ENCODE measurements around the gene RNF207. TPM values are rescaled to one million over a fixed set of nuclear protein-coding genes. Genes with fewer than 3 reads are reported as not detected.

RNF207 gene
- total and polyA plus RNA-seq, 2 of the 13 experiments (the other 11 are each of a cell fraction or from before 2014, with no cell fraction given) = 9.8 to 15.9 TPM

DNA sequence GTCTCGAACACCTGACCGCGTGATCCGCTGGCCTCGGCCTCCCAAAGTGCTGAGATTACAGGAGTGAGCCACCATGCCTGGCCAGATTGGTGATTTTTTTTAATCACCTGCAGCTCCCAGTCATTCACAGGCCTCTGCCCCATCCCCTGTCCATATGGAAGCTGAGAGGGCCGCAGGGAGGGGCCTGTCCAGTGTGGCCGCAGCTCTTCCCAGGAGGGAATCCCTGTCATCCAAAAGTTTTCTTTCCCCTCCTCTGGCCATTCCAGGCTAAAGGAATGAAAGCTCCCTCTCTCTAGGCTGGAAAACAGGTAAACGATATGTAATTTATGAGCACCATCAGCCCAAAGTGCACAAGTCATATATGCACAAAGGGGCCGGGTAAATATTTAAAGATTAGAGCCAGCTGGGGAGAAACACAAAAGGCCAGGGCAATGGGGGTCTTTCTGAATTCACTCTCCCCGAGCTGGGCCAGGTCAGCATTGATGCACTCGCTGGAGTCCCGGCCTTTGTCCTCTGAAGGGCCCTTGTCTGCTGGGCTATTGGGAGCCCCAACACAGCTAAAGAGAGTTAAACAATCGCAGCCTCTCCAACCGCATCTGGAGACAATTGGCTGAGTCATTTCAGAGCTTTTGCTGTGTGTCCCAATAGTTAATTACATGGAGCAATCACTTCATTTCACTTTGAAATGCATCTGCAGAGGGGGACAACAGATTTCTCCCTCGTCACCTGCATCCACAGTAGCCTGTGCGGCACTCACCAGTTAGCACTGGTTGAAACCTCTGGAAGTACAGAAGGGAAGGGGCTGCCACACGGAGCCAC is 34.2 kb downstream of the RNF207 start (continued):
- TF ChIP-seq SAP130 (CRISPR knock-in tag; IDR thresholded peaks at IDR 0.05; ENCODE audit: low read depth) (no peak; the same call in 1 of the 2 replicates), MBD4 (IDR thresholded peaks at IDR 0.05; ENCODE audit: borderline replicate concordance, low read length) (no peak), TEAD2 (CRISPR knock-in tag; IDR thresholded peaks at IDR 0.05) (no peak), HDAC6 (IDR thresholded peaks at IDR 0.05; ENCODE audit: low read depth, low read length) (no peak), RXRA (CRISPR knock-in tag; IDR thresholded peaks at IDR 0.05) (0 out of 2 replicates have a peak, but pooled peaks have one; percentile 29), HNF4G (IDR thresholded peaks at IDR 0.05; ENCODE audit: borderline replicate concordance, low read depth, low read length) (peak; percentile 68), HNF4G (CRISPR knock-in tag; IDR thresholded peaks at IDR 0.05; ENCODE audit: borderline replicate concordance, low read depth) (0 out of 2 replicates have a peak, but pooled peaks have one; percentile 28), ERF (CRISPR knock-in tag; IDR thresholded peaks at IDR 0.05) (0 out of 2 replicates have a peak, but pooled peaks have one; percentile 22), GFI1 (CRISPR knock-in tag; IDR thresholded peaks at IDR 0.05; ENCODE audit: borderline replicate concordance) (peak; percentile 91), PHF21A (CRISPR knock-in tag; IDR thresholded peaks at IDR 0.05) (peak; percentile 97)
- TF ChIP-seq, protein P1, sequence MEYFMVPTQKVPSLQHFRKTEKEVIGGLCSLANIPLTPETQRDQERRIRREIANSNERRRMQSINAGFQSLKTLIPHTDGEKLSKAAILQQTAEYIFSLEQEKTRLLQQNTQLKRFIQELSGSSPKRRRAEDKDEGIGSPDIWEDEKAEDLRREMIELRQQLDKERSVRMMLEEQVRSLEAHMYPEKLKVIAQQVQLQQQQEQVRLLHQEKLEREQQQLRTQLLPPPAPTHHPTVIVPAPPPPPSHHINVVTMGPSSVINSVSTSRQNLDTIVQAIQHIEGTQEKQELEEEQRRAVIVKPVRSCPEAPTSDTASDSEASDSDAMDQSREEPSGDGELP (IDR thresholded peaks at IDR 0.05; ENCODE audit: borderline replicate concordance, low read depth) = peak; percentile 88
- TF ChIP-seq, protein P2, sequence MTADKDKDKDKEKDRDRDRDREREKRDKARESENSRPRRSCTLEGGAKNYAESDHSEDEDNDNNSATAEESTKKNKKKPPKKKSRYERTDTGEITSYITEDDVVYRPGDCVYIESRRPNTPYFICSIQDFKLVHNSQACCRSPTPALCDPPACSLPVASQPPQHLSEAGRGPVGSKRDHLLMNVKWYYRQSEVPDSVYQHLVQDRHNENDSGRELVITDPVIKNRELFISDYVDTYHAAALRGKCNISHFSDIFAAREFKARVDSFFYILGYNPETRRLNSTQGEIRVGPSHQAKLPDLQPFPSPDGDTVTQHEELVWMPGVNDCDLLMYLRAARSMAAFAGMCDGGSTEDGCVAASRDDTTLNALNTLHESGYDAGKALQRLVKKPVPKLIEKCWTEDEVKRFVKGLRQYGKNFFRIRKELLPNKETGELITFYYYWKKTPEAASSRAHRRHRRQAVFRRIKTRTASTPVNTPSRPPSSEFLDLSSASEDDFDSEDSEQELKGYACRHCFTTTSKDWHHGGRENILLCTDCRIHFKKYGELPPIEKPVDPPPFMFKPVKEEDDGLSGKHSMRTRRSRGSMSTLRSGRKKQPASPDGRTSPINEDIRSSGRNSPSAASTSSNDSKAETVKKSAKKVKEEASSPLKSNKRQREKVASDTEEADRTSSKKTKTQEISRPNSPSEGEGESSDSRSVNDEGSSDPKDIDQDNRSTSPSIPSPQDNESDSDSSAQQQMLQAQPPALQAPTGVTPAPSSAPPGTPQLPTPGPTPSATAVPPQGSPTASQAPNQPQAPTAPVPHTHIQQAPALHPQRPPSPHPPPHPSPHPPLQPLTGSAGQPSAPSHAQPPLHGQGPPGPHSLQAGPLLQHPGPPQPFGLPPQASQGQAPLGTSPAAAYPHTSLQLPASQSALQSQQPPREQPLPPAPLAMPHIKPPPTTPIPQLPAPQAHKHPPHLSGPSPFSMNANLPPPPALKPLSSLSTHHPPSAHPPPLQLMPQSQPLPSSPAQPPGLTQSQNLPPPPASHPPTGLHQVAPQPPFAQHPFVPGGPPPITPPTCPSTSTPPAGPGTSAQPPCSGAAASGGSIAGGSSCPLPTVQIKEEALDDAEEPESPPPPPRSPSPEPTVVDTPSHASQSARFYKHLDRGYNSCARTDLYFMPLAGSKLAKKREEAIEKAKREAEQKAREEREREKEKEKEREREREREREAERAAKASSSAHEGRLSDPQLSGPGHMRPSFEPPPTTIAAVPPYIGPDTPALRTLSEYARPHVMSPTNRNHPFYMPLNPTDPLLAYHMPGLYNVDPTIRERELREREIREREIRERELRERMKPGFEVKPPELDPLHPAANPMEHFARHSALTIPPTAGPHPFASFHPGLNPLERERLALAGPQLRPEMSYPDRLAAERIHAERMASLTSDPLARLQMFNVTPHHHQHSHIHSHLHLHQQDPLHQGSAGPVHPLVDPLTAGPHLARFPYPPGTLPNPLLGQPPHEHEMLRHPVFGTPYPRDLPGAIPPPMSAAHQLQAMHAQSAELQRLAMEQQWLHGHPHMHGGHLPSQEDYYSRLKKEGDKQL (CRISPR knock-in tag; IDR thresholded peaks at IDR 0.05; ENCODE audit: low read depth) = peak; percentile 65; the same call in 1 of the 2 replicates
- TF ChIP-seq, protein P3, sequence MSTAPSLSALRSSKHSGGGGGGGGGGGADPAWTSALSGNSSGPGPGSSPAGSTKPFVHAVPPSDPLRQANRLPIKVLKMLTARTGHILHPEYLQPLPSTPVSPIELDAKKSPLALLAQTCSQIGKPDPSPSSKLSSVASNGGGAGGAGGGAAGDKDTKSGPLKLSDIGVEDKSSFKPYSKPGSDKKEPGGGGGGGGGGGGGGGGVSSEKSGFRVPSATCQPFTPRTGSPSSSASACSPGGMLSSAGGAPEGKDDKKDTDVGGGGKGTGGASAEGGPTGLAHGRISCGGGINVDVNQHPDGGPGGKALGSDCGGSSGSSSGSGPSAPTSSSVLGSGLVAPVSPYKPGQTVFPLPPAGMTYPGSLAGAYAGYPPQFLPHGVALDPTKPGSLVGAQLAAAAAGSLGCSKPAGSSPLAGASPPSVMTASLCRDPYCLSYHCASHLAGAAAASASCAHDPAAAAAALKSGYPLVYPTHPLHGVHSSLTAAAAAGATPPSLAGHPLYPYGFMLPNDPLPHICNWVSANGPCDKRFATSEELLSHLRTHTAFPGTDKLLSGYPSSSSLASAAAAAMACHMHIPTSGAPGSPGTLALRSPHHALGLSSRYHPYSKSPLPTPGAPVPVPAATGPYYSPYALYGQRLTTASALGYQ (CRISPR knock-in tag; IDR thresholded peaks at IDR 0.05) = no peak
- TF ChIP-seq, protein P4, sequence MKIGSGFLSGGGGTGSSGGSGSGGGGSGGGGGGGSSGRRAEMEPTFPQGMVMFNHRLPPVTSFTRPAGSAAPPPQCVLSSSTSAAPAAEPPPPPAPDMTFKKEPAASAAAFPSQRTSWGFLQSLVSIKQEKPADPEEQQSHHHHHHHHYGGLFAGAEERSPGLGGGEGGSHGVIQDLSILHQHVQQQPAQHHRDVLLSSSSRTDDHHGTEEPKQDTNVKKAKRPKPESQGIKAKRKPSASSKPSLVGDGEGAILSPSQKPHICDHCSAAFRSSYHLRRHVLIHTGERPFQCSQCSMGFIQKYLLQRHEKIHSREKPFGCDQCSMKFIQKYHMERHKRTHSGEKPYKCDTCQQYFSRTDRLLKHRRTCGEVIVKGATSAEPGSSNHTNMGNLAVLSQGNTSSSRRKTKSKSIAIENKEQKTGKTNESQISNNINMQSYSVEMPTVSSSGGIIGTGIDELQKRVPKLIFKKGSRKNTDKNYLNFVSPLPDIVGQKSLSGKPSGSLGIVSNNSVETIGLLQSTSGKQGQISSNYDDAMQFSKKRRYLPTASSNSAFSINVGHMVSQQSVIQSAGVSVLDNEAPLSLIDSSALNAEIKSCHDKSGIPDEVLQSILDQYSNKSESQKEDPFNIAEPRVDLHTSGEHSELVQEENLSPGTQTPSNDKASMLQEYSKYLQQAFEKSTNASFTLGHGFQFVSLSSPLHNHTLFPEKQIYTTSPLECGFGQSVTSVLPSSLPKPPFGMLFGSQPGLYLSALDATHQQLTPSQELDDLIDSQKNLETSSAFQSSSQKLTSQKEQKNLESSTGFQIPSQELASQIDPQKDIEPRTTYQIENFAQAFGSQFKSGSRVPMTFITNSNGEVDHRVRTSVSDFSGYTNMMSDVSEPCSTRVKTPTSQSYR (CRISPR knock-in tag; IDR thresholded peaks at IDR 0.05; ENCODE audit: borderline replicate concordance) = peak; percentile 40; the same call in 1 of the 2 replicates
